22Rv1 (cell line): ENCODE data around the gene INSM2.

ENCODE experiments used
- H3K27ac ChIP-seq: fragments of 450-650 bp; 2 replicates; pipeline ENCODE4 v1.5.1; 2017
- CTCF ChIP-seq: fragments of 450-650 bp; IDR thresholded peaks from 2 replicates; pipeline ENCODE4 v1.5.1; 2017; ENCODE audit warnings: mild to moderate bottlenecking
- ZFX ChIP-seq: fragments of 450-650 bp; IDR thresholded peaks from 2 replicates; pipeline ENCODE4 v1.6.1; 2017; ENCODE audit warnings: antibody characterized with exemption, borderline replicate concordance

The INSM2 gene

GRCh38 chr14:35565871-35566464 is 32.0 kb downstream of the INSM2 start:
- H3K27ac ChIP-seq = no peak overlapping the region
- no peak for TF ChIP-seq CTCF
- TF ChIP-seq ZFX = no peak

- TF ChIP-seq CTCF (no peak), ZFX (no peak)
- no peak overlapping the region for H3K27ac ChIP-seq
Measured at GRCh38 chr14:35571598-35571997, 37.6 kb downstream of the INSM2 start.

GRCh38 chr14:35573911-35574310 is 39.9 kb downstream of the INSM2 start:
- no peak overlapping the region for H3K27ac ChIP-seq
- no peak for TF ChIP-seq CTCF
- no peak for TF ChIP-seq ZFX

- no peak for TF ChIP-seq CTCF
- no peak for TF ChIP-seq ZFX
- no peak overlapping the region for H3K27ac ChIP-seq
Measured at GRCh38 chr14:35576260-35576659, 42.3 kb downstream of the INSM2 start.

GRCh38 chr14:35576856-35577255 is 42.9 kb downstream of the INSM2 start:
- H3K27ac ChIP-seq = no peak overlapping the region
- no peak for TF ChIP-seq ZFX
- no peak for TF ChIP-seq CTCF

DNA sequence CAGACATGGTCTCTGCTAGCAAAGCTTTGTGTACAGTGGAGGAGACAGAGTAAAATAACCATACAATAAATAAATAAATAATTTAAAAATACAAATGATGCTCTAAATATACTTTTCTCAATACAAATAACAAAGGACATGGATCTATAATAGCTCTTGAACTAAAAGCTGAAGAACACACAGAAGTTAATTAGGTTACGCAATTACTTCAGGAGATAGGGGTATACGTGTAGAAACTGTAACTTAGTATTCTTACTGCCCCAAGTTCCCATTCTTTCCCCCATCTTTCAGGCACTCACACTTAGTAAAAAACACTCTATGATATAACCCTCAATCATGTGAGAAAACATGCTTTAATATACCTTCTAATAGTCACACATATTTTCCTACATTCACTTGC is 44.2 kb downstream of the INSM2 start:
- TF ChIP-seq CTCF = no peak
- no peak for TF ChIP-seq ZFX
- H3K27ac ChIP-seq = no peak overlapping the region

GRCh38 chr14:35578639-35579038 is 44.7 kb downstream of the INSM2 start:
- no peak for TF ChIP-seq ZFX
- TF ChIP-seq CTCF = no peak
- H3K27ac ChIP-seq = no peak overlapping the region
